Neural progenitor cell (in vitro differentiated cells): Measurements from ENCODE around the gene LSM14A.
"Not testable (repeated sequence)": the region's sequence is repeated elsewhere in the genome, so short reads cannot be mapped to it uniquely, and the experiment has no call there.

Experiments
- CTCF ChIP-seq: fragments of 200-600 bp; sonication (generic); IDR thresholded peaks from 2 replicates; pipeline ENCODE4 v1.5.1; 2017; ENCODE audit warnings: antibody characterized with exemption, mild to moderate bottlenecking
- EZH2 ChIP-seq: fragments of 200-600 bp; sonication (generic); IDR thresholded peaks from 2 replicates; pipeline ENCODE4 v1.6.1; 2017; ENCODE audit warnings: antibody characterized with exemption, mild to moderate bottlenecking, moderate library complexity
- EZH2phosphoT487 ChIP-seq: fragments of 200-600 bp; sonication (generic); IDR thresholded peaks from 2 replicates; pipeline ENCODE4 v1.6.1; 2017; ENCODE audit warnings: antibody characterized with exemption

- TF ChIP-seq CTCF, EZH2, EZH2phosphoT487: not testable (repeated sequence)
Observed at GRCh38 chr19:34132706-34133105, 39.6 kb upstream of the LSM14A start.
